ENCODE data around the gene AFAP1L2. TPM values are rescaled to one million over a fixed set of nuclear protein-coding genes. Genes with fewer than 3 reads are reported as not detected.

AFAP1L2 gene
- total RNA-seq, 6 experiments from 2014 or later, result 0.07 to 0.09 TPM; not detected in 4

DNA sequence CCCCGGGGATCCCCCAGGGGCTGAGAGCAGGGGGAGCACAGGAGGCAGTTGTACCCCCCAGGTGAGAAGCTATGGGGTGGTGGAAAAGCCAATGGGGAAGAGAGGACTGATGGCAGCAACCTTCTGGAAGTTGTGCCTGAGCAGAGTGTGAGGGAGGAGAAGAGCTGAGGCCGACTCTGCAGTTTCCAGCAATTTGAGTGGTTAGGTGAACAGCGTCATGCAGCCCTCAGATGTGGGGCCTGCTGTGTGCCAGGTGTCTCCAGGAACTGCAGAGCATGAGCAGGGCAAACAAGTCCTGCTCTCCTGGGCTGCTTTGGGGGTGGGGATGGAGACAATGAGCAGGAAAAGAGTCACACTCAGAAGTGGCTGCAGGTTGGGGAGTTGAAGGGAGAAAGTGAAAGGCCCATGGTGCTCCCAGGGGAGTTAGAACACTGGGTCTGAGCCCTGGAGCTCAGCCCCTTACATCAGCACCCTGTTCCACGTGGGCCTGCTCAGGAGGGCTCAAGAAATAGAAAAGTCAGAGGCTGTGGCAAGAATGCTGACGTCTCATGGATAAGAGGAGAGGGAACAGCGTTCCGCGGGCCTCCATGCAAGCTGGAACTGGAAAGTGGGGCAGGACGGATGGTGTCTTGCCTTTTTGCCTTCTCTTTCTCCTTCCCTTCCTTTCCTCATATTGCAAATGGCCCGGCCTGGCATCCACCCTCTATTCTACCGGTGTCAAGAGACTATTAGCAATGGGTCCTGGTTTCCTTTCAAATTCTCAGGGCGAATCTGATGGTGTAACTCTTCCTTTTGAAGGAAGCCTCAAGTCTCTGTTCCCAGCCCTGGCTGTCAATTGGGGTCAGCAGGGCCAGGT is 4.0 kb upstream of the AFAP1L2 start:
- Mint-ChIP-seq H3K9me3 (no peaks in the 10 kb centered on the region; the same call in 1 of the 2 replicates), H3K27me3 (ENCODE audit: insufficient read depth) (peaks cover 34% of the 10 kb centered on the region), H3K36me3 (ENCODE audit: low read depth) (no peaks in the 10 kb centered on the region), H3K4me3 (no peak overlapping the region), H3K27ac (no peak overlapping the region), H3K4me1 (ENCODE audit: low read depth) (peaks cover 8% of the 10 kb centered on the region)
- no peak for TF ChIP-seq CTCF (IDR thresholded peaks at IDR 0.05)
- DNase-seq, result no peak

DNA sequence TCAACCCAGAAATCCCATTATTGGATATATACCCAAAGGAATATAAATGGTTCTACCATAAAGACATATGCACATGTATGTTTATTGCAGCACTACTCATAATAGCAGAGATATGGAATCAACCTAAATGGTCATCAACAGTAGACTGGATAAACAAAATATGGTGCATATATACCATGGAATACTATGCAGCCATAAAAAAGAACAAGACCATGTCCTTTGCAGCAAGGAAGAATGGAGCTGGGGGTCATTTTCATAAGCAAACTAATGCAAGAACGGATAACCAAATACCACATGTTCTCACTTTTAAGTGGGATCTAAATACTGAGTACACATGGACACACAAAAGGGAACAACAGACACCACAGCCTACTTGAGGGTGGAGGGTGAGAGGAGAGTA is 2.2 kb upstream of the AFAP1L2 start:
- H3K4me3 Mint-ChIP-seq, result no peak overlapping the region
- DNase-seq, result no peak
- no peaks in the 10 kb centered on the region; the same call in 1 of the 2 replicates for H3K9me3 Mint-ChIP-seq
- no peaks in the 10 kb centered on the region for H3K36me3 Mint-ChIP-seq (ENCODE audit: low read depth)
- H3K27me3 Mint-ChIP-seq (ENCODE audit: insufficient read depth), result peaks cover 41% of the 10 kb centered on the region
- no peak for TF ChIP-seq CTCF (IDR thresholded peaks at IDR 0.05)
- no peak overlapping the region for H3K27ac Mint-ChIP-seq
- no peaks in the 10 kb centered on the region; the same call in 1 of the 2 replicates for H3K4me1 Mint-ChIP-seq (ENCODE audit: low read depth)

DNA sequence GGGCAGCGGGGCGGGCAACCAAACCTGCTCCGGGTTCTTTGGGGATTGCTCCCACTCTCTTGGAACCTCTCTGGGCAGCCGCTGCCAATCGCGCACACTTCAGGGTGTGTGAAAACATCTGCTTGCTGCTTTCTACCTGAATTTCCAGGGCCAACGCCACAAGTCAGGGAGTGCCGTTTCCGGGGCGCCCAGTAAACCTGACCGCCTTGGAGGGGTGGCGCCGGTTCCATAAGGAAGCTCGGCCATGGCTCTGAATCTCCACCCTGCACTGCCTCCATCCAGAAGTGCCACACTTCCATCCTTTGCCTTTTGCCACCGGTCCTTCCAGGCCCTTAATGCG is 679 bp upstream of the AFAP1L2 start:
- no peak for TF ChIP-seq CTCF (IDR thresholded peaks at IDR 0.05)
- no peak for DNase-seq
- Mint-ChIP-seq H3K36me3 (ENCODE audit: low read depth) (no peaks in the 10 kb centered on the region), H3K9me3 (no peaks in the 10 kb centered on the region; the same call in 1 of the 2 replicates), H3K4me3 (no peak overlapping the region), H3K27me3 (ENCODE audit: insufficient read depth) (peaks cover 48% of the 10 kb centered on the region), H3K27ac (no peak overlapping the region), H3K4me1 (ENCODE audit: low read depth) (peaks cover 7% of the 10 kb centered on the region; the same call in 1 of the 2 replicates)

DNA sequence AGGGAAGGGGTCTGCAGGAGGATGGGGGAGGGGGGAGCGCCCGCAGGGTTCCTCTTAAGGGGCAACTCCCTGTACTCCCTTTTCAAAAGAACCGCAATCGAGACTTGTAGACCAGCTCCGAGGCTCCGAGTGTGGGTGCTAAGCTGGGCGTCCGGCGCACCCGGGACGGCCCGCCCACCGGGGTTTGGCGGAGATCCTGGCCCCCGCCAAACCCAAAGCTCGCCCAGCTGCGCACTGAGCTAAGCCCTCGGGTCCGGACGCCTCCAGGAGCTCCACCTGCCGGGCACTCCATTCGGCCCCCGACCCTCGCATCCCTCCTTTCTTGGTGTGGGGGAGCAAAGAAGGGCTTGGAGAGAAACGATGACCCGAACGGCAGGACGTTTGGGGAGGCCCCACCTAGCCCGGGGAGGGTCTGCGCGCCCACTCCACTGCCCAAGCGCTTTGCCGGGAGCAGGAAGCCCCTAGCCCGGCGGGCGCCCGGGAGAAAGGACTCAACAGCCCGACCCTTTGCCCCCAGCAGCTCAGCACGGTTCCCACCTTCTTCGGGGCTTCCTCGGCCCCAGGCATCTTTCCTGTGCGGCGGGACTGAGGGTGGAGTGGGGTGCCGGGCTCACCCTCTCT is 651 bp downstream of the AFAP1L2 start:
- peaks cover 55% of the 10 kb centered on the region for H3K27me3 Mint-ChIP-seq (ENCODE audit: insufficient read depth)
- no peak overlapping the region for H3K27ac Mint-ChIP-seq
- no peak overlapping the region for H3K4me3 Mint-ChIP-seq
- TF ChIP-seq CTCF (IDR thresholded peaks at IDR 0.05), result no peak; the same call in 1 of the 2 replicates
- H3K9me3 Mint-ChIP-seq, result no peaks in the 10 kb centered on the region; the same call in 1 of the 2 replicates
- H3K4me1 Mint-ChIP-seq (ENCODE audit: low read depth), result peaks cover 7% of the 10 kb centered on the region; the same call in 1 of the 2 replicates
- no peak for DNase-seq
- no peaks in the 10 kb centered on the region for H3K36me3 Mint-ChIP-seq (ENCODE audit: low read depth)

DNA sequence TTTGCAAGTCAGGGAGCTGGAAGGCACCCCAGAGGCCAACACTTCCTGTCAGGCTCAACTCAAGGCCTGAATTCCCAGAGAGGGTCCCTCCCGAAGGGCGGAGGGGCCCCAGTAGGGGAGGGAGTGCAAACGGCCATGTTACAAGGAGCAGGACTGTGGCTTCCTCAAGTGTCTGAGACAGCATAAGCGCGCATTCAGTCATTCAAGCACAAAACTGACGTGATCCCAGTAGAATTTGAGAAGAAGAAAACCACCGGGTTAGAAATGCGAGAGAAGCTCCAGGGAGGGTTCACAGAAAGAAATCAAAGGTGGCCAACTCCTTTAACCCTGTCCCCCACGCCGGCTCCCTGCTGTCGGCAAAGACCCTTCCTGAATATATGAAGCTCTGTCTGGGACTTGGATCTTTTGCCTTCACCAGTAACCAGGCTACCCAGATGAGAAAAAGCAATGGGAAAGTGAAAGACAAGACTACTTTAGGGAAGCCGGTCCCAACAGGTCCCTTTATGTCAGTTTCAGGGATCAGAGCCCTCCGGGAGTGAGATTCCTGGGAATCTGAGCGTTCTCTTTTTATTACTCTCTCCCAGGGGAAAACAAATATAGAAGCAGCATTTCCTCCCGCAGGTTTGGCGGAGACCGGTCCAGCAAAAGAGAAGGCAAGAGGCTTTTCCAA is 1.3 kb downstream of the AFAP1L2 start:
- H3K36me3 Mint-ChIP-seq (ENCODE audit: low read depth), result no peaks in the 10 kb centered on the region
- H3K27me3 Mint-ChIP-seq (ENCODE audit: insufficient read depth), result peaks cover 61% of the 10 kb centered on the region
- no peak for TF ChIP-seq CTCF (IDR thresholded peaks at IDR 0.05)
- H3K9me3 Mint-ChIP-seq, result no peaks in the 10 kb centered on the region; the same call in 1 of the 2 replicates
- H3K27ac Mint-ChIP-seq, result no peak overlapping the region
- no peak for DNase-seq
- peaks cover 7% of the 10 kb centered on the region; the same call in 1 of the 2 replicates for H3K4me1 Mint-ChIP-seq (ENCODE audit: low read depth)
- no peak overlapping the region for H3K4me3 Mint-ChIP-seq

Measured in HFFc6 (cell line).